Left forelimb (tissue), 1 donor: ENCODE measurements around the gene PRR12.

Source experiments
- DNase-seq: peaks from one replicate; pipeline ENCODE4 v3.0.0-alpha.2; 2018; ENCODE audit warnings: low spot score

PRR12 gene

GRCh38 chr19:49560358-49560900 lies 30.6 kb upstream of the PRR12 start:
- no peak for DNase-seq

GRCh38 chr19:49564616-49565045 lies 26.4 kb upstream of the PRR12 start:
- no peak for DNase-seq

DNA sequence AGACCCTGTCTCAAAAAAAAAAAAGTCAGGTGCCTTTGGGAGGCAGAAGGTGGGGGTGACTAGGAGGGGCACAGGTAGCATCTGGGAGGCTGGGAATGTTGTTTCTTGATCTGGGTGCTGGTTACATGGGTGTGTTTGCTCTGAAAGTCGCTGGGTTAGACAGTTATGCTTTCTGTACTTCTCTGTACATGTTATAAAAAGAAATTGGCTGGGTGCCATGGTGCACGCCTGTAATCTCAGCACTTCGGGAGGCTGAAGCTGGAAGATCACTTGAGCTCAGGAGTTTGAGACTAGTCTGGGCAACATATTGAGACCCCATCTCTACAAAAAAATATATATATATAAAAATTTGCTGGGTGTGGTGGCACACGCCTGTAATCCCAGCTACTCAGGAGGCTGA lies 25.7 kb upstream of the PRR12 start:
- DNase-seq = no peak

GRCh38 chr19:49566302-49566701 lies 24.7 kb upstream of the PRR12 start:
- DNase-seq = no peak

DNA sequence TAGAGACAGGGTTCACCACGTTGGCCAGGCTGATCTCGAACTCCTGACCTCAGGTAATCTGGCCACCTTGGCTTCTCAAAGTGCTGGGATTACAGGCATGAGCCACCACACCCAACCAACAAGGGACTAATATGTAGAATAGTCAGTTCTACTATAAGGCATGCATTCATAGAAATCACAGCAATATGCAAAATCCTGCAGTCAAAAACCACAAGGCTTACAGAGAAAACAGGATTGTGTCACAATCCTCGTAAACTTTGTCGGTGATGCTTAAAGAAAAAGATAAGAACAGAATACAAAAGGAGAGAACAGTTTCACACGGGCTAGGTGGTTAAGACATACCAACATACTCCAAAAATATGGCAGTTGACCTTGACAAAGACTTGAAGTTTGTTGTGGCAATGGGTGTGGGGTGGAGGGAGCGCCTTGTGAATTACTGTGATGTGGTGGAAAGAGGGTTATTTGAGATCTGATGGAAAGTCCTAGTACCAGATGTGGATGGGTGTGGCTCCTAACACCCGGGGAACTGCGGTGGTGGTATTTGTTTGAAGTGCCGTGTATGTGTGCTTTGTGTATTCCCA lies 23.0 kb upstream of the PRR12 start:
- DNase-seq = no peak

GRCh38 chr19:49570138-49570856 lies 20.7 kb upstream of the PRR12 start:
- no peak for DNase-seq

GRCh38 chr19:49570997-49571676 lies 19.8 kb upstream of the PRR12 start:
- DNase-seq = no peak

- no peak for DNase-seq
These were observed 18.0 kb upstream of the PRR12 start for GRCh38 chr19:49573009-49573408.

GRCh38 chr19:49573425-49573824 lies 17.6 kb upstream of the PRR12 start:
- no peak for DNase-seq

DNA sequence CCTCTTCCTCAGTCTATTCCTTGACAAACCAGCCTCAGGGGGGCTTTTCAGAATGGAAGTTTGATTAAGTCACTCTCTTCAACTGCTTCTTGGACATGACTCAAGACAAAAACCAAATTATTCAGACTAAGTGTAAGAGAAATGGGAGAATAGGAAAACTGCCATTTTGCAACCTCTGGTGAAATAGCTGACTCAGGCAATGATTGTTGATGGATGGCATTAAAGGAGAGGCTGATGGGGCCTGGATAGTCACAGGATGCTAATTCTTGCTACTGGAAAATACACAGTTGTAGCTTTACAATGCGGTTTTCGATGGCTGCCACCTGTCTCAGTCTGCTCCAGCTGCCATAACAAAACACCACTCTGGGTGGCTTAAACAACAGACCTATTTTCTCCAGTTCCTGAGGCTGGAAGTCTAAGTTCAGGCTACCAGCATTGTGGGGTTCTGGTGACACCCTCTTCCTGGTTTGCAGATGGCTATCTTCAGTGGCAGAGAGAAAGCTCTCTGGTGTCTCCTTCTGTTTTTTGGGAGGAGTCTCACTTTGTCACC lies 16.7 kb upstream of the PRR12 start:
- no peak for DNase-seq

DNA sequence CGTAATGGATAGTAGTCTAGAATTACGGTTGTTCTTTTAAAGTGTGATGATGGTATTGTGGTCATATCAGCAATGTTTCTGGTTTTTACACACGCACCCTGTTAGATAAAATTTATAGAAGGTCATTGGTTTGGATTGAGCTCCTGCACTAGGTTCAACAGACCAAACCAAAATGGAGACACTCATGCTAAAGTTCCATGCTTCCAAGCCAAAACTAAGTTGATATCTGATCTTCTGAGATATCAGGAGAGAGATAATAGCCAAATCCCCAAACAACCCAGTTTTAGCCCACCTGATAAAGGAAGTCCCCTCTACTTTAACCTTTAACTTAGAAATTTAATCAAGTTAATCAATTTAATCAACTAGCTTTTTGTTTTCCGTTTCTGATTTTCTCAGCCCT lies 11.8 kb upstream of the PRR12 start:
- DNase-seq = no peak

- no peak for DNase-seq
These were observed 11.1 kb upstream of the PRR12 start for GRCh38 chr19:49579947-49580263.

- peak; percentile 97 for DNase-seq
These were observed 10.5 kb upstream of the PRR12 start, which contains the start of gene NOSIP for GRCh38 chr19:49580264-49581006. Gene NOSIP, minus strand, starts transcription at chr19:49580556. Its CDS starts 19,865 bp downstream, at chr19:49560691.

DNA sequence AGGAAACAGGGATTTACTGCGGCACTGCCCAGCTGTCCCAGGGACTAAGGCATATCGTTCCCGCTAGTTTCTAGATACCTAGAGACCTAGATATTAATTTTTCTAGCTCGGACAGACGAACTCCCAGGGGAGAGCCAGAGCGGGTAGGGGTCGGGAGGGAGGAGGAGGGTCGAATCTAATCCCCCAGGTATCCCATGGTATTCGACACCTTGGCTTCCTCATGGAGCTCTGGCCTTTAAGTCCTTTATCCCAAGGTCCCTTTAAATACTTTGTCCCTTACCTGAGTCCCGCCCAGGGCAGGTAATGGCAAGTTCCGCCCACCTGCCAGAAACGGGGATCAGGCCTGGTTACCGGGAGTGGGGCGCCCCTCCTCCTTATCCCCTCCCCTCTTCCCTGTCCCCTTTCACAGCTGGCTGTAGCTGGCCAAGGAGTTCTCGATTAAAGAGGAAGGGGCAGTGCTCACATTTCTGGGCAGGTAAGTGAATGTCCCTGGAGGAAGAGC lies 9.9 kb upstream of the PRR12 start, which contains the start of gene PRRG2:
Gene PRRG2 (plus strand): TSS at position 310 of the 502 bp plus-strand sequence. CDS start 1,904 bp downstream, outside the sequence.
- DNase-seq = no peak

DNA sequence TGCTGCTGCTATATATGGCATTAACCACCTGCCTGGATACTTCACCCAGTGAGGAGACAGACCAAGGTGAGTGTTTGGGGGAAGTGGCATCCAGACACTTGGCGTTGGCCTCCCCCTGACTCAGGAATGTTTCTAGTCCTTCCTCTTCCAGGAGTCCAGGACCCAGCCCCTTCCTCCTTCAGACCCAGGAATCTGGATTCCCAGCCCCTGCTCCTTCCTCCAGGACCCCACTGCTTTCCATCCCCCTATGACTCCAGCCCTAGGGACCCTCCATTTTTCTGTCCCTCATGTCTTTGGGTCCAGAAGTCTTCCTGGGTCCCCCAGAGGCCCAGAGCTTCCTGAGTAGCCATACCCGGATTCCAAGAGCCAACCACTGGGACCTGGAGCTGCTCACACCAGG lies 7.7 kb upstream of the PRR12 start:
- no peak for DNase-seq

GRCh38 chr19:49585023-49585422 lies 6.0 kb upstream of the PRR12 start:
- DNase-seq = no peak

DNA sequence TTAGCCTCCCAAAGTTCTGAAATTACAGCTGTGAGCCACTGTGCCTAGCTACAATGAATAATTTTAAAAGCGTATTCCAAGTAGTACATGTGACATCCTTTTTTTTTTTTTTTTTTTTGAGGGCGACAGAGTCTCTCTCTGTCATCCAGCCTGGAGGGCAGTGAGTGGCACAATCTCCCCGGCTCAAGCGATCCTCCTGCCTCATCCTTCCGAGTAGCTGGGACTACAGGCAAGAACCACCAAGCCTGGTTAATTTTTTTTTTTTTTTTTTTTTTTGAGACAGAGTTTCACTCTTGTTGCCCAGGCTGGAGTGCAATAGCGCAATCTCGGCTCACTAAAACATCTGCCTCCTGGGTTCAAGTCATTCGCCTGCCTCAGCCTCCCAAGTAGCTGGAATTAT lies 3.8 kb upstream of the PRR12 start:
- DNase-seq = no peak

GRCh38 chr19:49588365-49589122 lies 2.4 kb upstream of the PRR12 start:
- no peak for DNase-seq

DNA sequence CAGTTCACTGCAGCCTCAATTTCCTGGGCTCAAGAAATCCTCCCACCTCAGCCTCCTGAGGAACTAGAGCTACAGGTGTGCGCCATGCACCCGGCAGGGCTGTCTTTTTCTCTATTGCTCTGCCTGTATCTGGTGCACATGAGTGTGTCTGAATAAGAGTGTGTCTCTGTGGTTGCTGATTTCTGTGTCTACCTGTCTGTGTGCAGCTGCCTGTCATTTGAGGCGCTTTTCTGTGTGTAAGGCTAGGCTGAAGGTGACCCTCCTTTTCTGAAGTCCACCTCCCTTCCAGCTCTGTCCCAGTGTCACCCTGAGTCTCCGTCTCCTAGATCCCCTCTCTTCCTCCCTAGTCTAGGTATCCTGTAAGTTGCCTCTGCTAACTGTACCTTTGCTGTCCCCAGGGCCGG lies 1.5 kb upstream of the PRR12 start:
- no peak for DNase-seq

GRCh38 chr19:49590071-49590970 lies 661 bp upstream of the PRR12 start:
- peak; percentile 94 for DNase-seq
